NCI-H446 (cell line): ENCODE data around the gene ZFP36L1.
"Not testable (repeated sequence)": the region's sequence is repeated elsewhere in the genome, so short reads cannot be mapped to it uniquely, and the experiment has no call there.

Source experiments
- DNase-seq, 2 experiments: peaks; one replicate each; lab custom pipeline; 2025; lab: John Stamatoyannopoulos, UW

Gene ZFP36L1

DNA sequence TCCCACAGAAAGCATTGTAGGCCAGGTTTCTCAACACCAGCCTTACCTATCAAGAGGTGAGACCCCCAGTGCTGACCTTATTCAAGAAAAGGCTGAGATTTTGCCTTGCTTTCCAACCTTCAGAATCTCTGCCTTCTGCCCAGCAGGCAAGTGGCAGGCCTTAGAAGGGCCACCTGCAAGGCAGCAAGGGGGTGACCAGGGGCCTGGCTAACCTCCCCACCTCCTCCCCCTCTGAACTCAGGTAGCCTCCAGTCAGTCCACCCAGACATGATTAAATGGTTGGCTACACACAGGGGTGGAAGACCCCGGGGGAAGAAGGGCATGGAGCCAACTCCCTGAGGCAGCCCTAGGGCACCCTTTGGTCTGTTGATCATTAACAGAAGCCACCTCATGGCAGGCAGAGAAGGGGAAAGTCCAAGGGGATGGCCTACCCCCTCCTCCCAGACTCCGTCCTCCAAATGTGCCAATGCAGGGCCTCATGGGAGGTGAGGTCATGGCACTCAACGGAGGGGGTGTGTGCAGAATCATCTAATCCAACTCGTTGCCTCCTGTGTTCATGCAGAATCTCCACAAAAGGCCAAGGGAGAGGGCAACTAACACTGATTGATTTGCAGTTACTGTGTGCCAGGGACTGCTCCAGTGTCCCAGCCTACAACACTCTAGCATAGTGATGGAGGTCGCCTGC is 8.5 kb downstream of the ZFP36L1 start:
- DNase-seq = no peak

DNA sequence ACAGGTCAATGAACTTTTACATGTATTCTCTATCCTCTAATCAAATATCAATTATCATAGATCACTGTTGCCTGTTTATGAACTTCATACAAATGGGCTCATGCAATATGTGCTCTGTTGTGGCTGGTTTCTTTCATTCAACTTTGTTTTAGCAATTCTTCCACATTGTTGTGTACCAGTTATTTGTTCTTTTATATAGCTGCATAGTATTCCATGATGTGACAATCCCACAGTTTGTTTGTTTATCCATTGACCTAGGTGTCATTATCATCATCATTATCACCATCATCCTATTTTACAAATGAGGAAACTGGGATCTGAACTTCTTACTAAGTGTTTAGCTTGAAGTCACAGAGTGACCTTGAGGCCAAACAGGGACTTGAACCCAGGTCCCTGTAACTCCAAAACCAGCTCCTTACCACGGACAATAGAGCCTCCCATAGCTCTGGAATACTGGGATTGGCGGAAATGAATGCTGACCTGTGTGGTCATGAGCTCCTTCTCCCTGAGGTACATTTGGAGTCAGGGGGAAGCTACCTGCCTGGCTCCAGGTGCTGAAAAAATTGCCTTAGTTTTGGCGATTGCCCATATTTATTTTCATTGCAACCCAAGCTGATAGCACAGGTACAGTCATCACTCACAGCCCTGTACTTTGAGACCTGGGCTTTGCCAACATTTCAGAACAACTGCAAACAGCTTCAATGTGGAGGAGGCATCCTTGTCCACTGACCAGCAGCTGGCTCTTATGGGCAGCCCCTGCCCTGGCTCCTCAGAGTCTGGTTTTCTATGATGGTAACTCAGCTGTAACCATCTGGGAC is 9.2 kb downstream of the ZFP36L1 start:
- no peak for DNase-seq

DNA sequence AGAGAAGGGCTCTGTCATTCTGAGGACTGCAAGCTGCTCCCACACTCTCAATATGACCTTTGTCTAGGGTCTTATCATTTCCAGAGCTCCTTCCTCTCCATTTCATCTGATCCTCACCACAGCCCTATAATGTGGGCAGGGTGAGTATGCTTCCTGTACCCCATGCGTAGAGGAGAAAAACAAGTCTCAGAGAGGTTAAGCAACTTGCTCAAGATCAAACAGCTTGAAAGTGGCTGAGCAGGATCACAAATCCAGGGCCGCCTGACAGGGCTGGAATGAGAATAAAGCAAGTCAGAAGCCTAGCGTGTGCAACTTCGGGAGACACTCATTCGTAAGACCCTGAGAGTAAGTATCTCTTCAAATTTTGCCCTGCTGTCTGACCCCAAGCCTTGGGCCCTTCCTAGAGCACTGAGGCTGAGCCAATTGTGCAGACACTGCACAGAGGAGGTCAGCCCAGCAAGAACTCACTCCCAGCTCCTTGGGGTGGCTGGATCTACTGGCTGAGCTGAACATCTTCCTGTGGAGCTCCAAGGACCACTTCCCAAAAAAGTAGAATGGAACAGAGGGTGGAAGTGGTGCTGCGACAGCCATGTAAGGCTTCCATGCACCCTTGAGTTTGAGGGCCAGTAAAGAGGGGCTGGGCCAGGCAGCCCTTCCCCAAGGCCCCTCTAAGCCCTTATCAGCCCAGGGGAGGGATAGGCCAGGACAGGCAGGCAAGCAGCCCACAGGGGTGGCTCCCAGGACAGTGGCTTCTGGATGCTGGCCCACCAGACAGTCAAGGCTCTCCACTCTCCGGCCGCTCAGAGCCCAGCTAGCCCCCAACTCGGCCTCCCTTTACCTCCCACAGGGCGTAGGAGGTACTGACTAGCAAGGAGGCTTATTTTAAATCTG is 10.5 kb downstream of the ZFP36L1 start:
- DNase-seq = no peak

GRCh38 chr14:68781161-68782021 is 11.5 kb downstream of the ZFP36L1 start:
- DNase-seq = no peak

DNA sequence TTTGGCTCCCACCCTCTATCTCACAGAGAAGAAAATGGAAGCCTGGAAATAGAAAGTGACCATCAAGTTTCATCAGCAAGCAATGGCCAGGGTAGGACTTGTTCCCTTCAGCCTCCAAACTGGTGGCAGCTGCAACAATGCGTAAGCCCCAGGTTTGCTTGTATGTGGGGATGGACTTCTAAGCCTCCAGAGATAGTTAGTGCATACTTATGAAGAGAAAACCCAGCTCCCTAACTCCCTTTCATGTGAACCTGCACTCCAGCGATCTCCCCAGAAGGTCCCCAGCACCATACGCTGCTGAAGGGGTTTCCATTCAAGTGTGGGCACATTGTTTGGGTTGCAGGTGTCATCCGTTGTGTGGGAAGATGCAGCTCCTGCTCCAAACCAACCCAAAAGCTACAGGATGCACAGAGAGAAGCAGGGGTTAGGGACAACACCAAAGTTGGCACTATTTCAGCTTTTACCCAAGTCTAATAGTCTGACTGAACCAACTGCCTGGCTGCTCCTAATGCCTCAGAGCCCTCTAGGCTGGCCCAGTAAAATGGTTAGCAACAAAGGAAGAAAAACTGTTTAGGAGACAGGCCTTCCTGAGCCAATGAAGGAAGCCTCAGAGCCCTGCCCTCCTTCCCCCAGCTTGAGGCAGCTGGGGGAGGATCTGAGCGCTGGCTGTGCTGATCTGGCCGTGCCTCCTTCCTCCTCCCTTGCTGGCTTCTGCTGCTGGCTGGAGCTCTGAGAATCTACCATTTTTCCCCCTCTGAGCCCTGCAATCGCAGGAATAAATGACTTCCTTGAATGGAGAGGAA is 12.3 kb downstream of the ZFP36L1 start:
- DNase-seq = no peak

DNA sequence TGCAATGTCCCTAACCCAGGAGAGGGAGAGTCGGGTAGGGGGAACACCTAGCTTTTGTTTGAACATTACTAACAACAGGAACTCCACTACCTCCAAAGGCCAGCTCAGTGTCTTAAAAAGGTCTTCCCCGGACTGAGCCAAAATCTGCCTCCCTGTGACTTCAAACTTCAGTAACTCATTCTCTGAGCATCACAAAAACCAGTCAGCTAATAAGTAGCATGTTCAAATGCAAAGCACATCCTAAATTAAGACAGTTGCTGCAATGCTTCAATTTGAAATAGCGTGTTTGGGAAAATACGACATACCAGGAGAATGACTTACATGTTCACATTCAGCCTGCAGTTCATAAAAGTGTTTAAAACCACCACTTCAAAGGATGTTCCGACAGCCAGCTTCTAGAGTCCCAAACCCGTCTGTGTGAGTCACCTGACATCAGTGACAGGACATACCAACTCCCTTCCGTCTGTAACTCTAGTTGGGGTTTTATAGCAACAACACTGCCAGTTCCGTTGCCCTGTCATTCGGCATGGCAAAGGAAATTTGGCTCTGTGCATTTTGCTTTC is 13.0 kb downstream of the ZFP36L1 start:
- no peak for DNase-seq

GRCh38 chr14:68777644-68778043 is 15.2 kb downstream of the ZFP36L1 start:
- DNase-seq = no peak

DNA sequence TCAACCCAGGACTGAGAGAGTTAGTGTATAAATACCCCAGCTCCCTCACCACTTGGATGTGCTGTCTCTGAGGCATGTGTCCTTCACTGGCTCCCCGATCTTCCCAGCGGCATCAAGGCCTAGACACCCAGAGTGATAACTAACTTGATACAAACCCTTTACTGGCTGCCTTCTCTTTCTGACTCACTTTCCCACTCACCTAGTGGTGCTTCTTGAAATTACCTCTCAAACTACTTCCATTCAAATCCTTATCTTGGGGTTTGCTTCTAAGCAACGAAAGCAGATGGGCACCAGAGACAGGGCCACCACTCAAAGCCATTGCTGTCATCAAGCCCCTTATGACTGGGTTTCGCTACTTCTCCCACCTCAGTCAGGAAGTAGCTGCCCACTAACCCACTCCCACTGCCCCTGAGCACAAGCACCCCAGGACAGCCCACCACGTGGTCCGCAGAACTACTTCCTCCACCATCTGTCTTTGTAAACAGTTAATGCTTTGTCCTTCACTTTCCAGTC is 17.2 kb downstream of the ZFP36L1 start:
- no peak for DNase-seq

DNA sequence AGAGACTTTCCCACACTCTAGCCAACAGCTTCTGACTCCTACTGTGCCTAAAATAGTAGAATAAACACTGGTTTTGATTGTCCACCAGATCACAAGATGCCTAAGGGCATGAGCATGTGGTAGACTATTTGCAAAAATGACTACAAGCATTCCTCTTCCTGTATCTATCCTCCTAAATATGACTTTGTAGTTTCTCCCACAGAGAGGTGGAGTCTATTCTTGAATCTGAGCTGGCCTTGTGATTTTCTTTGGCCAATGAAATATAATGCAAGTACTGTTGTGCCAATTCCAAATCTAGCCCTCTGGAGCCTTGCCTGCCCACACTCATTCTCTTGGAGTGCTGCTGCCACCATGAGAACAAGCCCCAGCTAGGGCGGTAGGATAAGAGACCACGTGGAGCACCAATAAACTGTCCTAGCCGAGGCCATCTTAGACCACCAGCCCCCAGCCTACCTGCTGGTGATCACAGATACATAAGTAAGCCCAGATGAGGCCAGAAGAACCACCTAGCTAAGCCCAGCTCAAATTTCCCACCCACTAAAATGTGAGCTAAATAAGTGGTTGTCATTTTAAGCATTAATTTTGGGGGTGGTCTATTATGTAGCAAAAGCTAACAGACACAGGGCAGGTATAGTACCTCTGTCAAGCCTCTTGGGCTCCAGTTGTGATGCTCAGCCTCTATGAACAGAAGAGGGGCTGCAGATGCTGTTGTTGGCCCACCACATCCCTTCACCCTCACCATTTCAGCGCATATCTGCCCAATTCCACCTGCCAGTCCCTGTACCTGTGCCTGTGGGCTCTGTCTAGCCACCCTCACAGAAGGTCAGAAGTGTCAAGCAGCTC is 17.9 kb downstream of the ZFP36L1 start:
- peak in 1 of 2 experiments; percentile 12 for DNase-seq

DNA sequence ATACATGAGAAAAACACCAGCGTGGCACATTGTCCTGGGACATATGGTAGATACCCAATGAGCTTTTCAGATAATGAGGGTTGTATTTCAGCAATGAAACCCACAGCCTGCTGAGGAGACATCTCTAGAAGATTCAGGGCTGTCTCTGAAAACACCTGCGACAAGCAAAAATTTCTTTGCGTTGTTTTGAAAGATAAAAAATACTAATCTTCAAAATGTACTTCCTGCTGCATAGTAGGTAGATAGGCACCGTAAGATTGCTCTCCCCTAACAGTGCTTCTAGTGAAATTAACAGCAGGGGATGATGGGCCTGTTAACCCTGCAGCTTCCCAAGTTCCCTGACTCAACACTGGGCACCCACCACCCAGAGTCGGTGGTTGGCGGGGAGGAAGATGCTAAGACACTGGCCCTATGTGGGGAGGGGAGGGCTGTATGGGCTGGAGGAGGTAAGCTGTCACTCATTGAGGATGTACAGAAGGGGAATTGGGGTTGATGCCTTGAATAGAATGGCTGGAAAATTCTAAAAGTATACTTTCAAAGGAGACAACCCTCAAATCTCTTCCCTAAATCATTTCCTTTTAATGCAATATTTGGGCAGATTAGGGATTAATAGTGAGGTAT is 20.0 kb downstream of the ZFP36L1 start:
- no peak for DNase-seq

DNA sequence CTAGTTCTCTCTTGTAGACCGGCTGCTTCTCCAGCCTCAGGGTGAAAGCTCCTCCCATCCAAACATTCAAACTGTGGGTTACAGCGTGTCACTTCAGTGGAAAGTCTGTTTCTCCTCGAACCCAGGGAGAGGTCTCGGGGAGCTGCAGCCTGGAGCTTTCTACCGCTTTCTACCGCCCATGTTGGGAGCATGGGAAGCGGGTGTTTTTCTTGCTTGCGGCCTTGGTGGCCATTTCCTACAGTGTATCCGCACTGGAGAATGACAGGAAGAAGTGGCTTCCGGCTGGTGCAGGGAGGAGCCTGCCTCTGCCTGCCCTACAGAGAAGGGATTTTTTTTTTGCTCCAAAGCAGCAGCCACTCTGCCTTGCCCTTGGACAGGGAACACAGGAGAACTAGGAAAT is 21.2 kb downstream of the ZFP36L1 start:
- no peak for DNase-seq

DNA sequence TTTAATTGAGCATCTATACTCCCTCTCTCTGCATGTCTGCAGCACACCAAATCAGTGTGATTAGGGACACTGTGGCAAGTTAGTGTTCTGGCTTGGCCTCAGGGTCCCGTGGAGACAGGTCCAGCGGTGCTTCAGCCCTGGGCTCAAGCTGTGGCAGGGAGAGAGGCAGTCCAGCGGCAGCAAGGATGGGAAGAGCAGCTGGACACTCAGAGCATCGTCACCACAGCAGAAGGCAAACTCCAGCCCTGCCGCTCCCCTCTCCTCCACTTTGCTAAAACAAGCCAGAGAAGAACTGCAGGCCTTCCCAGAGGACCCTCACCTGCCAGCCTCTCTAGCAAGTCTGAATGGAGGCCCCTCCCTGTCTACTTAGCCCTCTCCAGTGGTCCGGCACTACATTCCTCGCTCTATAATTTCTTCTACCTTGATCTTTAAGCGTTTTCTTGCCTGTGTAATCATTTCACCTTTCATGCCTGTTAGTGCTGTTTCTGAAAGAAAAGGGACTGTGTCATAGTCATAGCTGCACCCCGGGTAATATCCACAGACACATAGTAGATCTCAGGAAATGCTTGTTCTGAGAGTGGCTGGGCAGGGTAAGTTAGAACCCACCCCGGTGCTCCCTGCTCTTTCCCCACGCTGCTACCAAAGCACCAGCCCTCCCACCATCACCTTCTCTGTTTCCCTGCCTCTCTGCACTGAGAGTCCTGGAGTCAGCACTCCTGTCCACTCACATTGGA is 22.1 kb downstream of the ZFP36L1 start:
- DNase-seq = no peak

DNA sequence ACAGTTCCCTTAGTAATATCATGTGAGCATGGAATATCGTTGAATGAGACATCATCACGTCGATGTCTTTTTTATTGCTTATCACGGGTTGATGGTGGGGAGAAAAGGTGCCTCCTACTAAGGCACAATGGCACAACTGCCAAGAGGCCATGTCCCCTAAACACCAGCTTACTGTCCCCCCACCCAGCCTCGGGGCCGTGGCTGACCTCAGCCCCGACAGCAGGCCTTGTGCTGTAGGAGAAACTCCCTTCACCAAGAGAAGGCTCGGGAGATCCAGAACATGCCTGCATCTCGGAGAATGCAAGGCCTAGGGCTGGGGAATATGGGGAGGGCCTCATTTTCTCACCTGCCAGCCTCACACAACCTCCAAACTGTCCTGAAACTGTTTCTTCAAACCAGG is 22.8 kb downstream of the ZFP36L1 start:
- DNase-seq = no peak

DNA sequence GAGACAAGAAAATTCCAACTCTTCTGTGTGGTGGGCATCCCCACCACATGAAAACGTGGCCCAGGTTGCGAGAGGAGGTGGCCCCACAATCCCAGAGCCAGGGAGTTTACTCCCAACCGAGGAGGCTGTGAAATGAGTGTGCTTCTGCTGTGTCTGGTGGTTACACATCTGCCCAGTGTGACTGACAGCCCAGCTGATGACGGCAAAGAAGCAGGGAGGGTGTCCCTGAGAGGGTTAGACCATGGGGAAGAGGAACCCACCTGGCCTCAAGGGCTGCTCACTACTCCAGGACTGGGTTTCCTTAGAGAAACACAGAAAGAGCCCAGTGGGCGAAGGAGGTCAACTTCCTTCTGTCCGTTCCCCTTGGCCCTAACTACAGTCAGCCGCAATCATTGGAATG is 24.6 kb downstream of the ZFP36L1 start:
- DNase-seq = no peak

DNA sequence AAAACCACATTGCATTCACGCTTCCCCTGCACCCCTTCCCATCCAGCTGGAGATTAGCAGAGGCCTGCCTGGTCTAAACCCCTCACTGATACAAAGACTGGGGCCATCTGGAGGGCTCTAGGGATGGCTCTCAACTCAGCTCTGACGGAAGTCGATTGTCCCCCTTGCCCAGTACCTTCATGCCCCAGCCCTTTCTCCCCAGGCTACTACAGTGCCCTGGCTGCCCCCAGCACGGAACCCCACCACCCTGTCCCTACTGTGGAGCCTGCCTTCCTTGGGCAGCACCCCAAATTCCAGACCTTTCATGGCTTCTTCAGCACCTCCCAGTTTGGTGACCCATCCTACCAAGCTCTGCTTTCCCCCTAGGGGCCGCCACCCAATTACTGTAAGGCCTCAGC is 25.6 kb downstream of the ZFP36L1 start:
- DNase-seq = no peak

DNA sequence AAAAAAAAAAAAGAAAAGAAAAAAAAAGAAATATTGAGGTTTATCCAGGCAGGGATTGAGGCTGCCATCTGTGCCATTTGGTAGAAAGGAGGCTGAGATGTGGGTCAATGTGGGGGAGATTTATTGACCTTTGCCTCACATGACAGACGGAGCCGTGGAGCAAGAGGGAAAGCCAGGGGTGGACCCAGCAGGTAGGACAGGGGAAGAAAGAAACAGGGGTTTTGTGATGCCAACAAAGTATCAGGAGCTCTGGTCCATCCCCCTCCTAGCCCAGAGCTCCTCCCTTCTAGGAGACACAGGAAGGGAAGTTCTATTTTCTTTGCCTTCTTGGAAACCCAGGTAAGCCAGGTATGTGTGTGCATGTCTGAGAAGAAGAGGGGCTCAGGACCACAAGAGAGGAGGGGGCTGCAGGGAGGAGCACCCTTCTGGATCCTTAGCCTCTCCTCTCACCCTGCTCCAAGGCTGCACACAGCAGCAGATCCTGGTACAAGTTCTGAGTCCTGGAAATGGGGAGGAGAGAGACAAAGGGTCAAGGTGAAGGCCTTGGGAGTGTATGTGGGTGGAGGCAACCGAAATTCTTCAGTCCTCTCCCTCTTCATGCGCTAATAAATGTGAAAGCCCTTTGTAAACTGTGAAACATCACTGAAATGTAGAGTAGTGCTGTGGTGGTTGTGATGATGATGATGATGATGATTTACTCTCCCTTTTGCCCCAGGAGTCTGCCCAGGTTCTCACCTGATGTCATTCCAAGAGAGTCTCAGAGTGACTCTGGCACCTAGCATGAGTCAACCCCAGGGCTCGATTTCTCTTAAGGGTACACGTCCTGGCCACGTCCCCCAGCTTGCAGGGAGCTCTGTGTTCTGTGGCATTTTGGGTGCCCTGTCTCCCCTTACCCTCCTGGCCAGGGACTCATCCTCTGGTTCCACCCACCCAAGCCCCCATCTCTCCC is 26.3 kb downstream of the ZFP36L1 start:
- DNase-seq = no peak

GRCh38 chr14:68763843-68764242 is 29.0 kb downstream of the ZFP36L1 start:
- not testable (repeated sequence) for DNase-seq
